Epithelial cell of prostate (primary cell): ENCODE results near the gene HEPN1.

Source experiments
- DNase-seq: peaks from one replicate; pipeline ENCODE4 v3.0.0-alpha.2; 2011; ENCODE audit warnings: low read depth, low spot score
- H3K27ac ChIP-seq: fragments of 450-650 bp; 2 replicates; pipeline ENCODE4 v1.5.1; 2017; ENCODE audit warnings: mild to moderate bottlenecking

The HEPN1 gene

DNA sequence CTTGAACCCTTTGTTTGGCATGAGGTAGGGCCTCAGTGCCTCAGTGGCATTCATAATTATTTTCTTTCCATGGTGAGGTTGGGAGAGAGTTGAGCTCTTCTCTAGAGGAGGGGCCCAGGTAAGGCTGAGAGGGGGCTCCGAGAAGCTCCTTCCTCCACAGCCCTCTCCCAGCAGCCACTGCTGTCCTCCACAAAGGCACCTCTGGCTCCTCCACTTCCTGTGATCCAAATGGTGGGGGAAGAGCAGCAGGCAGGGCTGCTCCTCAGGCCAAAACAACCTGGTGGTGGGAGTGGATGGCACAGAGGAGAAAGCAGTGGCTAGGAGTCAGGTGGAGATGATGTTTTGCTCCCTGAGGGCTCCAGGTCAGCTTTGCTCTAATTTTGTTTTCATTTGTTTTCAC lies 34.7 kb upstream of the HEPN1 start:
- no peak for DNase-seq
- no peak overlapping the region for H3K27ac ChIP-seq

DNA sequence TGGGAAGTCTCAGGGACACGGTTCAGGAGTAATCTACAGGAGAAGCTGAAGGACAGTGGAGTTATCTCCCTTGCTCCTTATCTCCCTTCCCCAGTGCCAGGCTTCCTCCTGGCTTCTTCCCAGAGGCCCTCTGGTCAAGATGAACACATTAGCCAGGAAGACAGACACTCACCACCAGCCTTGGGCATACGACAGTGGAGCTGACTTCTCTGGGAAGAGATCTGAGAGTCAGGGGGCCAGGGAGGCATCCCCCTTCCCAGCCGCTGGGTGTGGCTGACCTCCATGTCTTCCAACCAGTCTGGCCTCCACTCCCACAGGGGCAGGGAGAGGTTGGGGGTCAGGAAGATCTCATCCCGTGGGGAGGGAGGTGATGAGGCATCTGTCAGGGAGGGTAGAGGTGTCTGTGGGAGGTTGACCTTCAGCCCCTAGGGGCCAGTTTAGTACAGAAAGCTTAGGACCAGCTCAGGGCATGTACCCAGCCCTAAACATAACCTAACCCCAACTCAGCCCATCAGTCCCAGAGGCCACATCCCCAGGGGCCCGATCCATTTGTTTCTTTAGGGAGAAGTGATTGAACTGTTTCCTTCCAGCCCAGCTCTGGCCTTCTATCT lies 34.1 kb upstream of the HEPN1 start:
- H3K27ac ChIP-seq = no peak overlapping the region
- DNase-seq = no peak

DNA sequence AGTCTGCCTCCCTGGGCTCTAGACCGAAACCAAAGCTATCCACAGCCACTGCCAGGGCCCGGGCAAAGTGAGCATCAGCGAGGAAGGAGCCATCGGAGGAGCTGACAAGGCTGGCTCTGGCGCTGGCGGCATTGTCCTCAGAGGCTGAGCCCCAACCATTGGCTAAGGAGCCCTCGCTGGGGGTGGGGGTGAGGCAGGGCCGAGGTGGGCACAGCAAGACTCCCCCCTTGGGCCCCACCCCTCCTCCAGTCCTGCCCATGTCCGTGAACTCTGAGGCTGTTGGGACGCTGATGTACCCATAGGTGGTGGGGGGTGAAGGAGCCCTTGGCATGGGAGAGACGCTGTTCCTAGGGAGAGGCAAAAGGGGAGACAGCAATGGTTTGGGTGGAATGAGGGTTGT lies 32.6 kb upstream of the HEPN1 start:
- H3K27ac ChIP-seq = no peak overlapping the region
- no peak for DNase-seq

DNA sequence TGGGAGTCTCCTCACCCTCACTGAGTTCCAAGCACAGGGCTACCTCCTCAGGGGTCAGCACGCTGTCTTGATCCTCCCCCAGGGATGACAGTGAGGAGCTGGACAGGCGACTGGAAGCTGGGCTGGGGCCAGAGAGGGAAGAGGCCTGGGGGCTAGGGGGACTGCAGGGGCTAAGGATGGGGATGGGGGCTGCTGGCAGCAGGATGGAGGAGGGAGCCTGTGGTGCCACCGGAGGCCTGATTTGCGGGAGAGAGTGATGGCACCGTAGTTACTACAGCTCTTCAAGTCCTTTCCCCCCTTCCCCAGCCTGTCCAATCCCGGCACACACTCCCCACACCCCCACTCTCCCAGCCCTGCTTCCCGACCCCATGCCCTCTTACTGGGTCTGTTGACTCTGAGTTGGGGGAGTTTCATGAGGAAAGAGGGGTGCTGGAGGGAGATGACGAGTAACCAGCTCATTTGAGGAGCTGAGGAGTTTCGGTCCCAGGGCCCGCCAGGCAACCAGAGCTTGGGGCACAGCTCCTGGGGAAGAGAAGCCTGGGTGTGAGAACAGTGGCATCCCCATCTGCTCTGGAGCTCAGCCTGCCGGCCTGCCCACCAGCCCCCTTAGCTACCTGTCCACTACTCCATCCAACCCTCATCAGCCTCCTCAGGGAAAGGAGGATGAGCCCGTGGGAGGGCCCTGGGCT lies 31.9 kb upstream of the HEPN1 start:
- no peak overlapping the region for H3K27ac ChIP-seq
- DNase-seq = no peak

DNA sequence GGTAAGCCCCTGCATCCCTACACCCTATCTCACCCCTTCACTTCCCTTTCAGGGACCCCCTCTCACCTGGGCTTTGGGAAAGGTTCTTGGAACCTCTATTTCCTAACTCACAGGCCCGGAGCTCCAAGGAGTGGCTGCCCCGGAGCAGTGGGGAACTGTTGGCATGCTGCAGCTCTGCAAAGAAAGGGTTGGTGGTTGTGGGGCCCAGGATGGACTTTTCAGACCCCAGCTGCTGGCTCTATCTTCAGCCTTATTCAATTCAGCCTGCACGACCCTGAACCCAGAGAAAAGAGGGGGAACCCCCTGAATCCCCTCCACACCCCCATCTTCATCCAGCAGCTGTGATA lies 31.4 kb upstream of the HEPN1 start:
- H3K27ac ChIP-seq = no peak overlapping the region
- no peak for DNase-seq

DNA sequence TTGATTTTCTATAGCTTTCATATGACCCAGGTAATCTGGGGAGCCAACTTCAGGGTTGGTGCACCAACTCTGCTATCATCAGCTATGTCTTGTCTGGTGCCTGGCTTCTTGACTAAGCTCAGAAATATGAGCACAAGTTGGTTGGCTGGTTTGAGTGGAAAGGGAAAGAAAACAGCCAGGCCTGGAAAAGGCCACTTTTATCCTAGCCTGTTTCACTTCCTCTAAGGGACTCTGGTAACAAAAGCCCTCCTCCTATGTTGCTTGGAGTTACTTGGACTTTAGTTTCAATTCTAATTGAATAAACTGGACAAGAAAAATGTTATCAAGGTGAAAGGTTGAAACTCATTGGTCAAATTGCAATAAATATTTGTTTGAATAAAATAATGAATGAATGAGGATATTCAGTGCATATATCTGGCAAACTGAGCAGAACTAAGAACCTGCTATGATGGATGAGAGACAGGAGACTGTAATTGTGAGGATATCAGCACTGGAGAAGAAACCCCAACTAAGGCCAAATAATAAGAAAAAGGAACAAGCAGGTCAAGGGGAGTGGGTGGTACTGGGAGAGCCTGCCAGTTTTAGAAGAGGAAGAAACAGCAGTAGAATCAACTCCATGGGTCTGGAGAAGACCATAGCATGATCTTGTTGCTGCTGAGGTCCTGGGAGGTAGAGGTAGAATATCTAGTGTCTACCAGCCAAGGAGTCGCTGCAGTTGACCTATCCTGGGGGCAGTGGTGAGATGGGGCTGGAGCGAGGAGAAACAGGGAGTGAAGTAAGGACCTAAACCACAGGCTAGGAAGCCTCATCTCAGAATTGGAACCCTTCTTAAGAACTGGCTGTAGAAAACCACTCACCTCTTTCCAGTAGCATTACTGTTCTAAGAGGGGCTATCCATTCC lies 29.6 kb upstream of the HEPN1 start:
- DNase-seq = no peak
- no peak overlapping the region for H3K27ac ChIP-seq

DNA sequence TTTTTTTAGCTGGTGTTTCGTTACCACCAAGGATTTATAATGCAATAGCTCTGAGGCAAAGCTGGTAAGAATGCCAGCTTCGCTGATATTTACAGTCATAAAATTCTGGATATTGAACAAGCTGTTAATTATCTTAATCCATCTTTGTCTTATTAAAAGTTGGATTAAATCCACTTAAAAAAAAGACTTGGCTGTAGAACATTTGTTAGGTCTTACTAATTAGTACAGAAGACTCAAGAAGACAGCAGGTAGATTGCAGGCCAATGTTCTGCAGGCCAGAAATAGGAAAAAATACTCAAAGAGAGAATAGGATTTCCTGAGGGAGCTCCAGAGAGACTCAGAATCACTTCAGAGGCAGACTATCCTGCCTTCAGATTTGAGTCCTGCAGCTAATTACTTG lies 28.9 kb upstream of the HEPN1 start:
- no peak overlapping the region for H3K27ac ChIP-seq
- DNase-seq = no peak

DNA sequence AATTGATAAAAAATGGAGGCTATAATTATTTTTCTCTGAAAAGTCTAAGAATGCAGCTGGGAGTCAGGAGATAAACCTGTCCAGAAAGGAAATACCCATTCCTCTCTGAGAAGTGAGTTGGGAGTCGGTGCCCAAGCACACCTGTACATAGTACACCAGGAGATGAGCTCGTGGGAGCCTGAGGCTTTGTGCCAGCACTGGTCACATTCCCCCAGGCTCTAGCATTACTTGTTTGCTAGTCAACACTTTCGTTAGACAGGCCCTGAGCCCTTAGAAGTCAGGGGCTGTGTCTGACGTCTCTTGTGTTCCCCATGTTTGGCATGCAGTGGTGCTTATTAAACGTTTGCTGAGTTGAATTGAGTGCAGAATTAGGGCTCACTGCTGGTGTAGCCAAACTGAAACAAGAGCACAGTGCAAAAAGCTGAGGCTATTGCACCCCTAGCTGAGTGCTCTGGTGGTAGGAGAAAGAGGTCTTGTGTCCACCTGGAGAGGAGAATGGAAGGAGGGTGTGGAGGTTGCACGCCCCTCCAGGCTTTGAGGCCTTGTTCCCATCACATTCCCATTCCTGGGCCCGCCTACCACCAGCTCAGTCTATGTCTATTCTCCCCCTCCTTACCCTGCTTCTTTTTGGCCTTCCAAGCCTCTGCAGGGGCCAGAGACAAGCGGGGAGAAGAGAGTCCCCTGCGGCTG lies 28.2 kb upstream of the HEPN1 start:
- H3K27ac ChIP-seq = no peak overlapping the region
- no peak for DNase-seq

DNA sequence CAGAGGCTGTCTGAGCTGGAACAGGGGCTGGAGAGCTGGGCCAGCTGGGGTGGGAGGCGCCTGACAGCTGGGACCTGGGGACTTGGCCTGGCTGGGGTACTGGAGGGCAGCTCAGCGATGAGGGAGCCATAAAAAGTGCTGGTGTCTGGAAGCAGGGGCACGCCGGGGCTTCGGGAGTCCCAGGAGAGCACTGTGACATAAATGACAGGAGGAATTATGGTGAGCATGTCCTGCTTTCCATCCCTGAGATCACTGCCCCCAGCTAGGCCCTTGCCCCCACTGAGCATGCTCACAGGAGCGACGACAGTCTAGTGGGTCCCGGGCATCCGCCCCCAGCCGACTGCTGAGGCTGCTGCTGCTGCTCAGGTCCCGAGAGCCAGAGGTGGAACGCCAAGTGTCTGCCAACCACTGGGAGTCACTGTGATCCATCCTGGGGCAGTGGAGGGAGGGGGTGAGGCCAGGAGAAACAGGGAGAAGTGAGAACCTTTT lies 27.6 kb upstream of the HEPN1 start:
- DNase-seq = no peak
- no peak overlapping the region for H3K27ac ChIP-seq

DNA sequence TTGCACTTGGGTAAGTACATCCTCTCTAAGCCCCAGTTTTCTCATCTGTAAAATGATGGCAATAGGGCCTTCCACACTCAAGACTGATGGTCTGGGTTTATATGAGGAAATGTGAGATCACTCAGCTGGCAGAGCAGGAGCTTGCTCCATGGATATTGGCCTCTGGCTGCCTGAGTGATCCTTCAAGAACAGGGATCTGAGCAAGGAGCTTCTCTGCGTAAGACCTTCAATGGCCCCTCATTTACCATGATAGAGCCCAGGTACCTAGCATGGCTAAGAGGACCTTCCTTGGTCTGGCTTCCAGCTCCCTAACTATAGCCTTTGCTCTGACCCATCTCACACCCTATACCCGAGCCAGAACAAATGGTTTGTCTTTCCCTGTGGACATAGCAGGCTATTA lies 26.9 kb upstream of the HEPN1 start:
- no peak overlapping the region for H3K27ac ChIP-seq
- no peak for DNase-seq

DNA sequence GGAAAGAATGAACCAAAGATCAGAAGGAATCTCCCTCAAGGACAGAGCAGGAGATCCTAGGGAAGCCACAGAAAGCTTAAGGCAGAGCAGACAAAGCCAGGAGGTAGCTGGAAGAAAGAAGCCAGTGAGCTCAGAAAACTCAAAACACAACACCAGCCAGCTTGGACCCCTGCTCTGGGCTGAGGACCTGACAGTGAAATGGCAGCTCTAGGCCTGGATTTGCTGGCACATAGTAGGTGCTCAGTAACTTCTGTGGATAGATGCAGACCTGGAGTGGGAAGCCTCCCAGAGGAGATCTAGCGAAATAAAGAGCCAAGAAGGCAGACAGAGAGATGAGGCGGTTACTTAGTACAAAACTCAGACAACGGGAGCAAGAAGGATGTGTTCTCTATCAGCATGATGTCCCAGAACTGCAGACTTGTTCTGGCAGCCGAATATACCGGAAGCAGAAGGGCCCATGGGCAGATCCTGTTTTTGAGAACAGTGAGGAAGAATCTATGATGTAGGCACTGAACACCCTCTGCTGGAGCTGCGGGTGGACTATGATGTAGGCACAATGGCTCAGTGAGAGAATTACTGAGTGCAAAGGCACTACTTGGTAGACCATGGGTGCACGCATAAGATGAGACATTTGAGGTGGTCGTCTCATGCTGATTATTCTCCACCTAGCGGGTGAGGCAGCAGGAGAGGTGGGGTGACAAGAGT lies 26.1 kb upstream of the HEPN1 start:
- DNase-seq = no peak
- no peak overlapping the region for H3K27ac ChIP-seq

DNA sequence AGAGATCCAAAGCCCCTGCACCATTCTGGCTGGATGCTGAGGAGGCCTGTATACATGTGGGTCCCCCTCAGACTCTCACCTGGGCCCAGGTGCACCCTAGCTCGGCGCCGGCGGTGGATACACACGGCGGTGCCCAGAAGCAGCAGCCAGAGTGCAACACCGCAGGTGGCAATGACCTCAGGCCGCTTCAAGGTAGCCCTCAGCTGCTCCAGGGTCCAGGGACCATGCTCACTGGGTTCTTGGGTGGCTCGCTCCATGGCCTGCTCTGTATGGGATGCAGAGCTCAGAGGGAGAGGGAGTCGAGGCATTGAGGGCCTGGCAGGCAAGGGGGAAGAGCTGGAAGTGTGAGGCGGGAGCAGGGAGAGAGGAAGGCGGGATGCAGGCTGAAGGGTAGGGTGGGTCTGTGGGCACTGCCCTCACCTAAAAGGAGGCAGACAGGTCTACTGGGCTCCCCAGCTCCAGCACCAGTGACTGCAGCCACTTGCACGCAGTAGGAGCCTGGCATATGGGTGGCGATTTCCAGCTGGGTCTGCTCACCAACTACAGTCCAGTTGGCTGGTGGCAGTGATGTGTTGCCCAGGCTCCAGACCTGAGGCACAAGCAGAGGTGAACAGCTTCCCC lies 25.2 kb upstream of the HEPN1 start:
- no peak overlapping the region for H3K27ac ChIP-seq
- DNase-seq = no peak

DNA sequence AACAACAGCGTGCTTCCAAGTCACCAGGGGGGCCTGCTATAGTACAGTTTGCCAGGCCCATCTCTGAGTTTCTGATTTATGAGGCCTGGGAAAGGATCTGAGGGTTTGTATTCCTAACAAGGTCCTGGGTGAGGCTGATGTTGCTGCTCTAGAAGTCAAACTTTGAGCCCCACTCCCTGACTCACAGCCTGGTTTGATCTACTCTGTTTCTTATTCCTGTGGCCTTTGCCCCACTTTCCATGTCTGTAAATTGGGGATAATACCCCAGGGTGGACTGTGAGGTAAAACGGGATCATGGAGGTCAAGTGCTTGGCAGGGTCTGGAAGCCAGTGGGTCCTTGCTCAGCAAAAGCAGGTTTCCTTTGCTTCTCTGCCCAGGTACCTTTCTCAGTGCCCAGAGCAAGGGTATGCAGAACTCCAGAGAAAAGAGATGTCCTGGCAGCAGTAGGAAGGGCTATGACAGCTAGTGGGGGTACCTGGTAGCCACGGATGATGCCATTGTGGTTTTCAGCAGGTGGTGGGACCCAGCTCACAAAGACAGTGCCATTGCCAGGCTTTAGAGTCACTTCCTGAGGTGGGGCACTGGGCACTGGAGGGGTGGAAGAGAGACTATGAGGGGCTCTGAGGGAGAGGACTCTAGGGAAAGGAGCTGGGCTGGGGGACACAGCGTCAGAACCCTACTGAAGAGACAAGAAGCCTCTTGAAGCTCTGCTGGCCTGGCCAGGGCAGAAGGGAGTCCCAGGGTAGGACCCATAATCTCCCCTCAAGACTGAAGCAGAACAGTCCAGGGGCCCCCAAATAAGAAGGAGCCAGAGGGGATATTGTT lies 24.2 kb upstream of the HEPN1 start:
- no peak for DNase-seq
- no peak overlapping the region for H3K27ac ChIP-seq

DNA sequence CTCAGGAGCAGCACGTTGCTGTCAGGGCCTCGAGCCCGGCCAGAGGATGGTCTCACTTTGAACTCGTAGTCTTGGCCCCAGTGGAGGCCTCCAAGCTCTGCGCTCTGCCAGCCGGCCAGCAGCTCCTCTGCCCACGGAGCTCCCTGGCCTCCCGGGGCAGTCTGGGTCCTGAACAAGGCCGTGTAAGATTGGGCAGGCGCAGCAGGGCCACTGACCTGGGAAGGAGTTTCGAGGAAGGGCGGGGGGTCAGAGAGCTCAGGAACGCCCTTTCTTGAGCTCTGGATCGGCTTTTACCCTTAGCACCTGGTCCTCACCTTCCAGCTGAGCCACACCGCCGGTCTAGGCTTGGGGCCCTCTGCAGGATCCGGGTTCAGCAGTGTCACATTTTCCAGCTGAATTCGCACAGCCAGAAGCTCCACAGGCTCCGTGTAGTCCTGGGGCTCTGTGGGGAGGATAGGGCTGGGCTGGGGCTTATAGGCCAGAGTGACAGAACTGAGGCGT lies 23.5 kb upstream of the HEPN1 start:
- H3K27ac ChIP-seq = no peak overlapping the region
- DNase-seq = no peak

DNA sequence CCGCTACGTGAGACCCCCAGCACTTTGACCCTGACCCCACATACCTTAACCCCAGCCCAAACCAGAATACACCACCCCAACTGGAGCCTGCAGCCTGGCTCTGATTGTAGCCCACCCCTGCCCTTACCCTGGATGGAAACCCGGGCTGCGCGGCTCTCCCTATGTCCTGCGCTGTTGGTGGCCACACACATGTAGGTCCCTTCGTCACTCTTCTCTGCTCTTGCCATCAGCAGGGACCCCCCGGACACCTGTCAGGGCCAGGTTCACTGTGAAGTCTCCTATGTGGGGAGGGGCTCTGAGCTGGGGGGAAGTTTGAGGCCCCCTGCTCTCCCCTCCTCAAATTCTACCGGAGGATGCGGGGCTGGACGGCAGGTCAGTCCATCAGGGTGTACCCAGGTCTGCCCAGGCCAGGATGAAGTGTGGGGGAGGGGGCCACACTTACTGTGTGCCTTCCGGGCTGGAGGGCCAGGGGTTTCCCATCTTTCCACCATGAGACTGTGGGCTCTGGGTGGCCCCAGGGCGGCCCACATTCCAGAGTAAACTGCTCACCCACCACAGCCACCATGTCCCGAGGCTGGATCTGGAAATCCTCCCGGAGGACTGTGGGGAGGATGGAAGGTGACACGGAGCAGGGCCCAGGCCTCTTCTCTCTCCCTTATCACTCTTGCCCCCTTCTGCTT lies 22.8 kb upstream of the HEPN1 start:
- DNase-seq = no peak
- H3K27ac ChIP-seq = no peak overlapping the region

DNA sequence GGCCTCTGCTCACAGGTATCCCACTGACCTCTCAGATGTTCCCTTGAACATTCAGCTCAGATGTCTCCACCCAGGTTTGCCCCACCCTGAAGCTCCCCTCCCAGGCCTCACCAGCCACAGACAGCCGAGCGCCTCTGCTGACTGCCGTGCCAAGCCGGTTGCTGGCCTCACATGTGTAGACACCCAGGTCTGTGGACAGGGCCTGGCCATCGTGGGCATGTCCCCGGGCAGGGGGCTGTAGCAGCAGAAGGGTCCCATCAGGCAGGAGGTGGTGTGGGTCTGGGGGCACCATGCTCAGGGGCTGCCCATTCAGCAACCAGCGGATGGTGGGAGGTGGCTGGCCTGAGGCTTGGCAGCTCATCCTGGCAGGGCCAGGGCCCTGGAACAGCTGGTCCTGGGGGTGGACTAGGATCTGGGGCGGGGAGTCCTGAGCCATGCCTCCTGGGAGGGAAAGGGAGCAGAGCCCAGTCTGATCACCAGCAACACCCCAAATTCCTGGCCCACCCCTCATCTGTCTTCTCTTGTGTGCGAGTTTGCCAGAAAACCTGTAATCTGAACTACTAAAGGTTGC lies 22.1 kb upstream of the HEPN1 start:
- no peak overlapping the region for H3K27ac ChIP-seq
- no peak for DNase-seq

DNA sequence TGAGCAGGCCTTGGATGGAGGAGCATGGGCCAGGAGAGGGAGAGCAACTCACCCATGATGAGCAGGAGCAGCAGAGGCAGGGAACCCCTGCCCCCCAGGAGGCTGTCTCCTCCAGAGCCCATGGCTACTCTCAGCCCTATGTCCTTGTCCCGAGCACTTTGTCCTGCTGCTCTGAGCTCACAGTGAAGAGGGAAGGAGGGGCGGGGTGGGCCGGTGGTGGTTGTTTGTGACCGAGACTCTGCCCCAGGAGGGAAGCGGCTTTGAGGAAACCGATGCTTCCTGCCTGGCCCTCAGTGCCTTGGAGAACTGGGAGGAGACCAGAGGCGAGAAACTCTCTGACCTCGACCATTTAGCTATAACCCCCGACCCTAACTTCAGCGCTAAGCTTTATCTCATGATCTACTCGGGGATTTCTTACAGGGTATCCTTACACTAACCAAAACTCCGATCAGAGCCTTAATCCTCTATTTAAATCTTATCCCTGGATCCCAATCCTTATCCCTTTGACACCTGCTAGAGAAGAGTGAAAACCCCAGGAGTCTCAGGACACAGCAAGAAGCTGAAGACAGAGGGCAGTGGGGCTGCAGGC lies 21.3 kb upstream of the HEPN1 start, which contains the start of gene ROBO4:
TSS of gene ROBO4 (minus strand) at position 192 of the 589 bp plus-strand sequence. CDS start at position 122, 70 bp downstream.
- no peak for DNase-seq
- H3K27ac ChIP-seq = peak within 1 kb of the TSS; percentile 98
